NB4 (cell line): ENCODE measurements around the gene TMEM52.

Experiments used
- CTCF ChIP-seq: IDR thresholded peaks from one replicate; pipeline ENCODE4 v1.5.1; 2012; ENCODE audit warnings: low read depth, low read length
- MAX ChIP-seq: IDR thresholded peaks from 2 replicates; pipeline ENCODE4 v1.6.1; 2011; ENCODE audit warnings: low read depth, low read length
- MYC ChIP-seq: IDR thresholded peaks from 2 replicates; pipeline ENCODE4 v1.6.1; 2011; ENCODE audit warnings: low read depth, low read length
- POLR2A ChIP-seq: IDR thresholded peaks from 2 replicates; pipeline ENCODE4 v1.6.1; 2011; ENCODE audit warnings: mild to moderate bottlenecking; ENCODE audit not compliant: insufficient read length; ENCODE audit errors: extremely low read depth

GRCh38 chr1:1921901-1922701 lies 3.0 kb upstream of the TMEM52 start:
- TF ChIP-seq CTCF (no peak), POLR2A (no peak), MAX (no peak), MYC (no peak)
